ENCODE data around the gene SSUH2.

GRCh38 chr3:8631661-8632060, 12.9 kb downstream of the SSUH2 start:
- TF ChIP-seq ZBTB33 (IDR thresholded peaks at IDR 0.05) (no peak), CTCF (IDR thresholded peaks at IDR 0.05; ENCODE audit: low read depth, low read length, missing input control) (no peak), MAX (IDR thresholded peaks at IDR 0.05) (no peak), GABPA (IDR thresholded peaks at IDR 0.05 in 1 of 2, conservative IDR thresholded peaks at IDR 0.05 in 1 of 2) (no peak), SP1 (IDR thresholded peaks at IDR 0.05) (no peak), JUND (IDR thresholded peaks at IDR 0.05) (no peak), RAD21 (IDR thresholded peaks at IDR 0.05) (no peak), EGR1 (IDR thresholded peaks at IDR 0.05; ENCODE audit: low read depth in 2 of 2) (no peak), YY1 (IDR thresholded peaks at IDR 0.05) (no peak), TAF1 (conservative IDR thresholded peaks at IDR 0.05) (no peak), REST (IDR thresholded peaks at IDR 0.05) (no peak), ATF3 (IDR thresholded peaks at IDR 0.05) (no peak), FOXA1 (IDR thresholded peaks at IDR 0.05) (no peak)
